ENCODE data around the gene ENAH.

- TF ChIP-seq CTCF (IDR thresholded peaks at IDR 0.05) (no peak), POLR2AphosphoS5 (IDR thresholded peaks at IDR 0.05; ENCODE audit: low read depth, low read length) (no peak), EZH2phosphoT487 (IDR thresholded peaks at IDR 0.05; ENCODE audit: borderline replicate concordance, low read depth) (no peak), JUND (IDR thresholded peaks at IDR 0.05) (no peak), EP300 (IDR thresholded peaks at IDR 0.05; ENCODE audit: borderline replicate concordance in 1 of 2, low read depth in 1 of 2, low read length in 1 of 2) (no peak), RAD21 (IDR thresholded peaks at IDR 0.05; ENCODE audit: low read length) (no peak), NFIC (IDR thresholded peaks at IDR 0.05; ENCODE audit: borderline replicate concordance) (no peak), MXI1 (IDR thresholded peaks at IDR 0.05; ENCODE audit: low read depth, low read length) (no peak), NRF1 (IDR thresholded peaks at IDR 0.05; ENCODE audit: low read depth, low read length) (no peak)
Measured at GRCh38 chr1:225519166-225519863, 133.6 kb downstream of the ENAH start.
